HG03354 (cell line): ENCODE results near the gene RNF111.
"Not testable (repeated sequence)": the region's sequence is repeated elsewhere in the genome, so short reads cannot be mapped to it uniquely, and the experiment has no call there.

Experiments
- ATAC-seq: cut with Tn5 transposase; IDR thresholded peaks from one replicate; pipeline ENCODE4 v1.9.1; 2021; ENCODE audit warnings: mild to moderate bottlenecking; ENCODE audit not compliant: unreplicated experiment, poor library complexity, severe bottlenecking

The RNF111 gene

GRCh38 chr15:58994906-58995453 is 7.5 kb downstream of the RNF111 start:
- ATAC-seq = no peak

- ATAC-seq = no peak
Observed at GRCh38 chr15:58999694-59000093, 12.2 kb downstream of the RNF111 start.

GRCh38 chr15:59000251-59000650 is 12.8 kb downstream of the RNF111 start:
- not testable (repeated sequence) for ATAC-seq

GRCh38 chr15:59001946-59002345 is 14.5 kb downstream of the RNF111 start:
- no peak for ATAC-seq

- ATAC-seq = no peak
Observed at GRCh38 chr15:59002418-59002859, 15.0 kb downstream of the RNF111 start.

GRCh38 chr15:59005579-59005978 is 18.1 kb downstream of the RNF111 start:
- ATAC-seq = no peak

- no peak for ATAC-seq
Observed at GRCh38 chr15:59008086-59008485, 20.6 kb downstream of the RNF111 start.

- no peak for ATAC-seq
Observed at GRCh38 chr15:59011262-59011952, 23.9 kb downstream of the RNF111 start.

GRCh38 chr15:59013246-59013873 is 25.9 kb downstream of the RNF111 start:
- ATAC-seq = no peak

- no peak for ATAC-seq
Observed at GRCh38 chr15:59014068-59014467, 26.6 kb downstream of the RNF111 start.

GRCh38 chr15:59017449-59017848 is 30.0 kb downstream of the RNF111 start:
- no peak for ATAC-seq

GRCh38 chr15:59018833-59019232 is 31.4 kb downstream of the RNF111 start:
- no peak for ATAC-seq

- no peak for ATAC-seq
Observed at GRCh38 chr15:59020322-59020721, 32.9 kb downstream of the RNF111 start.

GRCh38 chr15:59022188-59022587 is 34.7 kb downstream of the RNF111 start:
- ATAC-seq = no peak

- no peak for ATAC-seq
Observed at GRCh38 chr15:59026207-59026606, 38.7 kb downstream of the RNF111 start.

- ATAC-seq = no peak
Observed at GRCh38 chr15:59028387-59028955, 41.0 kb downstream of the RNF111 start.

GRCh38 chr15:59029554-59029953 is 42.1 kb downstream of the RNF111 start:
- no peak for ATAC-seq

- no peak for ATAC-seq
Observed at GRCh38 chr15:59035201-59035600, 47.7 kb downstream of the RNF111 start.

- no peak for ATAC-seq
Observed at GRCh38 chr15:59039225-59039624, 51.8 kb downstream of the RNF111 start.

- ATAC-seq = no peak
Observed at GRCh38 chr15:59042041-59042440, 54.6 kb downstream of the RNF111 start.

- no peak for ATAC-seq
Observed at GRCh38 chr15:59048897-59049296, 61.4 kb downstream of the RNF111 start.
